HG03097 (cell line): ENCODE results near the gene SH2D3C.
"Not testable (repeated sequence)": the region's sequence is repeated elsewhere in the genome, so short reads cannot be mapped to it uniquely, and the experiment has no call there.

Source experiments
- ATAC-seq: cut with Tn5 transposase; IDR thresholded peaks from one replicate; pipeline ENCODE4 v1.9.1; 2021; ENCODE audit not compliant: unreplicated experiment, low FRiP score

SH2D3C gene

GRCh38 chr9:127769929-127770582 lies 8.4 kb downstream of the SH2D3C start:
- ATAC-seq, result no peak

GRCh38 chr9:127769101-127769500 lies 9.4 kb downstream of the SH2D3C start:
- no peak for ATAC-seq

GRCh38 chr9:127768698-127769097 lies 9.8 kb downstream of the SH2D3C start:
- no peak for ATAC-seq

- no peak for ATAC-seq
Observed at GRCh38 chr9:127767909-127768331, 10.5 kb downstream of the SH2D3C start.

- no peak for ATAC-seq
Observed at GRCh38 chr9:127767410-127767809, 11.1 kb downstream of the SH2D3C start.

GRCh38 chr9:127765418-127765817 lies 13.0 kb downstream of the SH2D3C start:
- ATAC-seq, result no peak

- ATAC-seq, result no peak
Observed at GRCh38 chr9:127763918-127764384, 14.5 kb downstream of the SH2D3C start.

- ATAC-seq, result no peak
Observed at GRCh38 chr9:127762111-127762676, 16.3 kb downstream of the SH2D3C start.

GRCh38 chr9:127761491-127761956 lies 16.9 kb downstream of the SH2D3C start:
- no peak for ATAC-seq

GRCh38 chr9:127761061-127761460 lies 17.4 kb downstream of the SH2D3C start:
- ATAC-seq, result no peak

- ATAC-seq, result no peak
Observed at GRCh38 chr9:127758843-127759242, 19.6 kb downstream of the SH2D3C start.

- ATAC-seq, result not testable (repeated sequence)
Observed at GRCh38 chr9:127756776-127757175, 21.7 kb downstream of the SH2D3C start.

- no peak for ATAC-seq
Observed at GRCh38 chr9:127756233-127756632, 22.2 kb downstream of the SH2D3C start.

- no peak for ATAC-seq
Observed at GRCh38 chr9:127755061-127756060, 23.1 kb downstream of the SH2D3C start.

- ATAC-seq, result no peak
Observed at GRCh38 chr9:127754099-127755060, 24.1 kb downstream of the SH2D3C start.

- no peak for ATAC-seq
Observed at GRCh38 chr9:127753622-127754021, 24.8 kb downstream of the SH2D3C start.

- no peak for ATAC-seq
Observed at GRCh38 chr9:127753148-127753547, 25.3 kb downstream of the SH2D3C start.

GRCh38 chr9:127751269-127752054 lies 27.0 kb downstream of the SH2D3C start:
- no peak for ATAC-seq
